ENCODE measurements around the gene LAMC2. TPM values are rescaled to one million over a fixed set of nuclear protein-coding genes. Genes with fewer than 3 reads are reported as not detected.

The LAMC2 gene
- total RNA-seq, 1 donor from 2014 or later = not detected

DNA sequence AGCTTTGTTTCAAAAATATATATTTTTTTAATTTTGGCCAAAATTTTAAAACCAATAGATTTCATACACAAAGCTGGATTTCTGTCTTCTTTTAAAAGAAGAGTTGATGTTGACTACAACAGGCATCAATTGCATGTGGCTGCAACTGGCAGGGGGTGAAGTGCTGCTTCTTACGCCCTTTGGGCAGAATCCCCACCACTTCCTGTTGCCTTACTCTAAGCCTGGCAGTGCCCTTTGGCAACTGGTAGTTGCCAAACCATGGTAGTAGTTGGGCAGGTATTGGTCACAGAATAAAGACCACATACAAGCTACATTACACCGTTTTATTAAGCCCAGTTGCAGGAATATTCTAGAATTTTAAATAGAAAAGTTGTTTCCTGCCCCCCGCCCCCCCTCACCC, 17.0 kb downstream of the LAMC2 start:
- CTCF ChIA-PET = no interaction called here
- TF ChIP-seq, protein P1, sequence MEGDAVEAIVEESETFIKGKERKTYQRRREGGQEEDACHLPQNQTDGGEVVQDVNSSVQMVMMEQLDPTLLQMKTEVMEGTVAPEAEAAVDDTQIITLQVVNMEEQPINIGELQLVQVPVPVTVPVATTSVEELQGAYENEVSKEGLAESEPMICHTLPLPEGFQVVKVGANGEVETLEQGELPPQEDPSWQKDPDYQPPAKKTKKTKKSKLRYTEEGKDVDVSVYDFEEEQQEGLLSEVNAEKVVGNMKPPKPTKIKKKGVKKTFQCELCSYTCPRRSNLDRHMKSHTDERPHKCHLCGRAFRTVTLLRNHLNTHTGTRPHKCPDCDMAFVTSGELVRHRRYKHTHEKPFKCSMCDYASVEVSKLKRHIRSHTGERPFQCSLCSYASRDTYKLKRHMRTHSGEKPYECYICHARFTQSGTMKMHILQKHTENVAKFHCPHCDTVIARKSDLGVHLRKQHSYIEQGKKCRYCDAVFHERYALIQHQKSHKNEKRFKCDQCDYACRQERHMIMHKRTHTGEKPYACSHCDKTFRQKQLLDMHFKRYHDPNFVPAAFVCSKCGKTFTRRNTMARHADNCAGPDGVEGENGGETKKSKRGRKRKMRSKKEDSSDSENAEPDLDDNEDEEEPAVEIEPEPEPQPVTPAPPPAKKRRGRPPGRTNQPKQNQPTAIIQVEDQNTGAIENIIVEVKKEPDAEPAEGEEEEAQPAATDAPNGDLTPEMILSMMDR (IDR thresholded peaks at IDR 0.05) = no peak
- DNase-seq (no peak), ATAC-seq (ENCODE audit: low read depth) (no peak)
- POLR2A ChIA-PET = no interaction called here
- Mint-ChIP-seq H3K36me3 (ENCODE audit: low read depth) (no peaks in the 10 kb centered on the region), H3K4me3 (no peak overlapping the region), H3K9me3 (no peaks in the 10 kb centered on the region), H3K4me1 (no peaks in the 10 kb centered on the region), H3K27me3 (peaks cover 26% of the 10 kb centered on the region), H3K27ac (no peak overlapping the region)
- intact Hi-C loops (cut with micrococcal nuclease) = no loop called here

DNA sequence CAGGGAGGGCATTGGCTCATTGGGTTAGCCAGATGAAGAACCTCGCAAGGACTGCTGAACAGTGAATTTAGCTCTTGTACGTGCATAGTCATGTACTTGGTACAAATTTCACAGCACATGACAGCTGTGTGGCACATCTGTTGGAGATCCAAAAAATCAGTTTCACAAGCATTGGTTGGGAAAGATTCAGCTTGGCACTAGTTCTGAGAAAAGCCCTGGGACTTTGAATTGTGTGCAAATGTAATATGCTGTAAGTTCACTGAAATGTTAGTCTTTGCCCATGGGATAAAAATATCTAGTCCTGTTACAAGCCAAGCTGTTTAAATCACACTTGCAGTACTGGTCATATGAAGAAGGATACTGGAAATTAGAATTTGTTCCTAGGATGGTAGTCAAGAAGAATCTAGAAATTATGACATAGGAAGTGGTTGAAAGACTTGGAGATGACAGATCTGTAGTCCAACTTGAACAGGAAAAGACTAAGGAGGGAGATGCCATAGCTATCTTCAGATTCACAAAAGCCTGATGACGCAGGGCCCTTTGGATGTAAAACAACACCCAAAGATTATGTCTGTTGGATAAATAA, 19.2 kb downstream of the LAMC2 start:
- H3K36me3 Mint-ChIP-seq (ENCODE audit: low read depth) = no peaks in the 10 kb centered on the region
- DNase-seq (no peak), ATAC-seq (ENCODE audit: low read depth) (no peak)
- POLR2A ChIA-PET = no interaction called here
- TF ChIP-seq, protein P1 (IDR thresholded peaks at IDR 0.05) = no peak
- intact Hi-C loops (cut with micrococcal nuclease) = no loop called here
- no peaks in the 10 kb centered on the region for H3K9me3 Mint-ChIP-seq
- H3K27ac Mint-ChIP-seq = no peak overlapping the region
- peaks cover 23% of the 10 kb centered on the region for H3K27me3 Mint-ChIP-seq
- no peaks in the 10 kb centered on the region for H3K4me1 Mint-ChIP-seq
- H3K4me3 Mint-ChIP-seq = no peak overlapping the region
- CTCF ChIA-PET = no interaction called here

DNA sequence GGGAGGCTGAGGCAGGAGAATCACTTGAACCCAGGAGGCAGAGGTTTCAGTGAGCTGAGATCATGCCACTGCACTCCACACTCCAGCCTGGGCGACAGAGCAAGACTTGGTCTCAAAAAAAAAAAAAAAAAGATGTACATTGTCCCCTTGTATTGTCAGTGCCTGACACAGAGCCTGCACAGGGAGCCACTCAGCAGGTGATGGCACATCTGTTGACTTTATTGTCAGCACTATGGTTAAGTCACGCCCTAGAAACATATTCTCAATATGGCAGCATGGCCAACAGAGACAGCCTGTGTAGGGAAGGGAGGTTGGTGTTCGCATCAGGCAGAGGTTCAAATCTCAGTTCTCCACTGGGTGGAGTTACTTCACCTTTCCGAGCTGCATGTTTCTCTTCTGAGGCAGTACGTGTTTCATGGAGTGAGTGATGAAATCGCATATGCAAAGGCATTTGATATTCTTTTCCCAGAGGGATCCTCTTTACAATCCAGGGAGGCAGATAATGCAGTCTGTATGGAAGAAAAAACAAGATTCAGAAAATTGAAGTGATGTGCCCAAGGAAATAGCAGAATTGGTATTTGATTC, 20.6 kb downstream of the LAMC2 start:
- ChIA-PET POLR2A (no interaction called here), CTCF (no interaction called here)
- Mint-ChIP-seq H3K27me3 (peaks cover 21% of the 10 kb centered on the region), H3K4me1 (no peaks in the 10 kb centered on the region), H3K4me3 (no peak overlapping the region), H3K36me3 (ENCODE audit: low read depth) (no peaks in the 10 kb centered on the region), H3K27ac (no peak overlapping the region), H3K9me3 (no peaks in the 10 kb centered on the region)
- DNase-seq (no peak), ATAC-seq (ENCODE audit: low read depth) (no peak)
- TF ChIP-seq, protein P1 (IDR thresholded peaks at IDR 0.05) = no peak
- intact Hi-C loops (cut with micrococcal nuclease) = no loop called here

DNA sequence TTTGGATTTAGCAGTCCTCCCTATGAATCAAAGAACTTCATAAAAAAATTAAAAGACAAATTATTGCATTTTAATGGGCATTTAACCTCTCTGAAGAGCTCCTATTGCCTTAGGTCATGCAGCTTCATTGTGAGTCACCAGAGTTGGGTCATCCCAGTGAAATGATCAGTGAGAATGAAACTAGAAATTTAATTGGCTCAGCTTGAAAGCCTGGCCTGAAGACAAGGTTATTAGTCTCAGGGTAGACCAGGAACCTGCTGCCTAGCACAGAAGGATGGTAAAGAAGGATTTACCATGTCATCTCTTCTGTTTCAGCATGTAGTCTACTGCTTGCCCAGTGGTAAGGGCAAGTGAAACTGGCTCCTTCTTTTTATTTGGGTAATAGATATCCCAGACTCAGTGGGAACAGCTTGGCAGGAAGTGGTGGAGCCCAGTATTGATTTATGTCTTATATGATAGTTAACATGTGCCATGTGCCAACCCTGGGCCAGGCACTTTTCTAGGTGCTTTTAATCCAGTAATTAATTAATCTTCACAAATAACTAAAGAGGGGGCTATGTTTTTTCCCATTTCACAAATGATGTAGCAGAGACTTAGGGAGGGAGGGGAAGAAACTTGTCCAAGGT, 23.6 kb downstream of the LAMC2 start:
- intact Hi-C loops (cut with micrococcal nuclease) = no loop called here
- CTCF ChIA-PET = no interaction called here
- ATAC-seq (ENCODE audit: low read depth) (no peak), DNase-seq (no peak)
- Mint-ChIP-seq H3K4me3 (no peak overlapping the region), H3K27me3 (peaks cover 34% of the 10 kb centered on the region), H3K4me1 (no peaks in the 10 kb centered on the region), H3K27ac (no peak overlapping the region), H3K9me3 (no peaks in the 10 kb centered on the region), H3K36me3 (ENCODE audit: low read depth) (no peaks in the 10 kb centered on the region)
- POLR2A ChIA-PET = no interaction called here
- TF ChIP-seq, protein P1 (IDR thresholded peaks at IDR 0.05) = no peak

DNA sequence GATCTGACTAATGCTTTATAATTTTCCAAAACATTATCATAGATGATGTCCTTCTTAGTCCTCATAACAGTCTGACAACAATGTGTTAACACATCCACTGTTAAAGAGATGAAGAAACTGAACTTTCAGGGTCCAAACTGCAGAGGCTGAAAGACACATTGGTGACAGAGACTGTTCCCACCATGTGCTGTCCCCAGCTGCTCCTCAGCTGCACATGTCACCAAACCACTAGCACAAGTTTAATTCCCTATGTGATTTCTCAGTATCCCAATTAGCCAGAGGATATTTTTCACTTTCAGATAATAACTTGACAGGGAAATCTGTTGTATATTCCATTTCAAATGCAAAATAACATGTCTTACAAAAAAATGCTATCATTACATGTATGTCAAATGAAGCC, 24.6 kb downstream of the LAMC2 start:
- ChIA-PET CTCF (no interaction called here), POLR2A (no interaction called here)
- no peak overlapping the region for H3K4me3 Mint-ChIP-seq
- H3K36me3 Mint-ChIP-seq (ENCODE audit: low read depth) = no peaks in the 10 kb centered on the region
- no peaks in the 10 kb centered on the region for H3K4me1 Mint-ChIP-seq
- no peak overlapping the region for H3K27ac Mint-ChIP-seq
- ATAC-seq (ENCODE audit: low read depth) = no peak
- no peak for DNase-seq
- intact Hi-C loops (cut with micrococcal nuclease) = no loop called here
- no peaks in the 10 kb centered on the region for H3K9me3 Mint-ChIP-seq
- TF ChIP-seq, protein P1 (IDR thresholded peaks at IDR 0.05) = no peak
- H3K27me3 Mint-ChIP-seq = peaks cover 32% of the 10 kb centered on the region

All from activated B cell treated with CpG ODN at 0.5 μM for 24 hours (primary cell).